Panc1 (cell line): ENCODE results near the gene MED12L. TPM values are rescaled to one million over a fixed set of nuclear protein-coding genes. Genes with fewer than 3 reads are reported as not detected.

ENCODE experiments used
- ATAC-seq: fragments of 200-7000 bp; cut with Tn5 transposase; 2 replicates; pipeline ENCODE4 v1.9.1; 2020; ENCODE audit warnings: mild to moderate bottlenecking, moderate library complexity
- BruUV-seq: library from RNA; stranded (reverse); fragments of 400-500 nt; replicated peaks from 2 replicates; lab custom pipeline; 2021; lab: Mats Ljungman, UMichigan
- CTCF ChIA-PET: fragments of 300-600 bp; sonication (Branson Sonifier 250); formaldehyde crosslinking; loops from one replicate; lab custom pipeline; 2022; ENCODE audit warnings: antibody characterized with exemption; lab: Charles Lee
- POLR2A ChIA-PET: fragments of 300-600 bp; sonication (Branson Sonifier 250); formaldehyde crosslinking; loops from one replicate; lab custom pipeline; 2022; ENCODE audit warnings: antibody characterized with exemption; lab: Charles Lee
- DNase-seq: peaks from one replicate; pipeline ENCODE4 v3.0.0-alpha.2; 2010; ENCODE audit warnings: low read depth, low spot score
- H3K27ac ChIP-seq: 2 replicates; pipeline ENCODE4 v1.5.1; 2011; ENCODE audit warnings: mild to moderate bottlenecking, low read length, inconsistent platforms
- H3K27me3 ChIP-seq: fragments of 200-500 bp; sonication (Bioruptor generic); 2 replicates; pipeline ENCODE4 v1.6.0; 2014; ENCODE audit warnings: low read length, inconsistent platforms; ENCODE audit not compliant: control insufficient read depth, insufficient read depth
- H3K36me3 ChIP-seq: fragments of 200-500 bp; sonication (Bioruptor generic); 2 replicates; pipeline ENCODE4 v1.5.1; 2014; ENCODE audit warnings: inconsistent platforms, mild to moderate bottlenecking, low read length, moderate library complexity; ENCODE audit not compliant: control insufficient read depth, insufficient read depth
- H3K4me1 ChIP-seq: 2 replicates; pipeline ENCODE4 v1.5.1; 2011; ENCODE audit warnings: inconsistent platforms, mild to moderate bottlenecking, low read length, moderate library complexity; ENCODE audit not compliant: control insufficient read depth, insufficient read depth
- H3K4me3 ChIP-seq, 2 experiments: 2 replicates each; pipeline ENCODE4 v1.5.1; 2011 to 2012; ENCODE audit warnings: low read depth in 2 of 2, low read length in 2 of 2, mild to moderate bottlenecking in 2 of 2, inconsistent platforms in 1 of 2, moderate library complexity in 1 of 2
- H3K9me3 ChIP-seq: fragments of 200-500 bp; sonication (Bioruptor generic); 2 replicates; pipeline ENCODE4 v1.5.1; 2014; ENCODE audit warnings: low read depth, mild to moderate bottlenecking, inconsistent platforms, low read length, moderate library complexity; ENCODE audit not compliant: control insufficient read depth, insufficient read depth
- CTCF ChIP-seq: fragments of 450-650 bp; IDR thresholded peaks from 2 replicates; pipeline ENCODE4 v1.5.1; 2017; ENCODE audit warnings: mild to moderate bottlenecking
- POLR2AphosphoS5 ChIP-seq: IDR thresholded peaks from 2 replicates; pipeline ENCODE4 v1.6.1; 2012; ENCODE audit warnings: mild to moderate bottlenecking, low read depth, low read length, moderate library complexity
- SIN3A ChIP-seq: IDR thresholded peaks from 2 replicates; pipeline ENCODE4 v1.6.1; 2012; ENCODE audit warnings: low read depth, mild to moderate bottlenecking, low read length, moderate library complexity, borderline replicate concordance; ENCODE audit not compliant: insufficient read depth
- TCF7L2 ChIP-seq: IDR thresholded peaks from 2 replicates; pipeline ENCODE4 v1.6.1; 2011; ENCODE audit warnings: mild to moderate bottlenecking, low read depth, low read length, inconsistent platforms
- in situ Hi-C: cut with HindIII; loops from 2 replicates; pipeline ENCODE4 v1.10.0; 2016; ENCODE audit warnings: low sequenced_read_pairs, low pct_unique_long_range_greater_than_20kb
- intact Hi-C: fragments of 100-400 bp; cut with micrococcal nuclease; formaldehyde crosslinking; loops from one replicate; pipeline ENCODE4 v1.10.0; 2022; ENCODE audit not compliant: unreplicated experiment
- total RNA-seq: library from RNA; stranded (reverse); gene quantifications from one replicate; pipeline ENCODE4 v1.2.1, GENCODE V29; 2021; ENCODE audit not compliant: unreplicated experiment
- TF ChIP-seq, protein P1 (sequence below), 2 experiments: IDR thresholded peaks; 2 replicates each; pipeline ENCODE4 v1.6.1; 2011 to 2012; ENCODE audit warnings: low read depth in 2 of 2, control low read depth in 1 of 2, low read length in 1 of 2, mild to moderate bottlenecking in 1 of 2, moderate library complexity in 1 of 2; ENCODE audit not compliant: insufficient read depth in 1 of 2

MED12L gene
- total RNA-seq, 1 experiment from 2014 or later: 2.8 TPM

- DNase-seq (no peak), ATAC-seq (no peak)
- in situ Hi-C loops (no loop called here), intact Hi-C loops (no loop called here)
- no peak overlapping the region for H3K4me3 ChIP-seq
- ChIA-PET POLR2A (no interaction called here), CTCF (no interaction called here)
- H3K27me3 ChIP-seq: no peaks in the 10 kb centered on the region
- no peak overlapping the region for H3K27ac ChIP-seq
- H3K4me1 ChIP-seq: no peaks in the 10 kb centered on the region
- no peaks in the 10 kb centered on the region for H3K36me3 ChIP-seq
- BruUV-seq: no TSS peak
- no peak for TF ChIP-seq SIN3A
- no peak for TF ChIP-seq TCF7L2
- TF ChIP-seq, protein P1, sequence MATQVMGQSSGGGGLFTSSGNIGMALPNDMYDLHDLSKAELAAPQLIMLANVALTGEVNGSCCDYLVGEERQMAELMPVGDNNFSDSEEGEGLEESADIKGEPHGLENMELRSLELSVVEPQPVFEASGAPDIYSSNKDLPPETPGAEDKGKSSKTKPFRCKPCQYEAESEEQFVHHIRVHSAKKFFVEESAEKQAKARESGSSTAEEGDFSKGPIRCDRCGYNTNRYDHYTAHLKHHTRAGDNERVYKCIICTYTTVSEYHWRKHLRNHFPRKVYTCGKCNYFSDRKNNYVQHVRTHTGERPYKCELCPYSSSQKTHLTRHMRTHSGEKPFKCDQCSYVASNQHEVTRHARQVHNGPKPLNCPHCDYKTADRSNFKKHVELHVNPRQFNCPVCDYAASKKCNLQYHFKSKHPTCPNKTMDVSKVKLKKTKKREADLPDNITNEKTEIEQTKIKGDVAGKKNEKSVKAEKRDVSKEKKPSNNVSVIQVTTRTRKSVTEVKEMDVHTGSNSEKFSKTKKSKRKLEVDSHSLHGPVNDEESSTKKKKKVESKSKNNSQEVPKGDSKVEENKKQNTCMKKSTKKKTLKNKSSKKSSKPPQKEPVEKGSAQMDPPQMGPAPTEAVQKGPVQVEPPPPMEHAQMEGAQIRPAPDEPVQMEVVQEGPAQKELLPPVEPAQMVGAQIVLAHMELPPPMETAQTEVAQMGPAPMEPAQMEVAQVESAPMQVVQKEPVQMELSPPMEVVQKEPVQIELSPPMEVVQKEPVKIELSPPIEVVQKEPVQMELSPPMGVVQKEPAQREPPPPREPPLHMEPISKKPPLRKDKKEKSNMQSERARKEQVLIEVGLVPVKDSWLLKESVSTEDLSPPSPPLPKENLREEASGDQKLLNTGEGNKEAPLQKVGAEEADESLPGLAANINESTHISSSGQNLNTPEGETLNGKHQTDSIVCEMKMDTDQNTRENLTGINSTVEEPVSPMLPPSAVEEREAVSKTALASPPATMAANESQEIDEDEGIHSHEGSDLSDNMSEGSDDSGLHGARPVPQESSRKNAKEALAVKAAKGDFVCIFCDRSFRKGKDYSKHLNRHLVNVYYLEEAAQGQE (IDR thresholded peaks at IDR 0.05; ENCODE audit: insufficient read depth in 1 of 2, low read depth in 2 of 2, low read length in 1 of 2): no peak
- no peak for TF ChIP-seq CTCF
- no peak for TF ChIP-seq POLR2AphosphoS5
- no peaks in the 10 kb centered on the region for H3K9me3 ChIP-seq
Observed at GRCh38 chr3:151480492-151480891, 395.0 kb downstream of the MED12L start.

DNA sequence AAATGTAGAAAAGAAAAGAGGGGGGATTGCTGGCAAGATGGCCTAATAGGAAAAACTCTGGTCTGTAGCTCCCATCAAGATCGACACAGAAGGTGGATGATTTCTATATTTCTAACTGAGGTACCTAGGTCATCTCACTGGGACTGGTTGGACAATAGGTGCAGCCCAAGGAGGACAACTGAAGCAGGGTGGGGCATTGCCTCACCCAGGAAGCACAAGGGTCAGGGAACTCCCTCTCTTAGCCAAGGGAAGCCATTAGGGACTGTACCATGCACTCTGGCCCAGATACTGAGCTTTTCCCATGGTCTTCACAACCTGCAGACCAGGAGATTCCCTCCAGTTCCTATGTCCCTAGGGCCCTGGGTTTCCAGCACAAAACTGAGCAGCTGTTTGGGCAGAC, 398.0 kb downstream of the MED12L start:
- ATAC-seq: no peak
- H3K36me3 ChIP-seq: no peaks in the 10 kb centered on the region
- H3K4me1 ChIP-seq: no peaks in the 10 kb centered on the region
- H3K27ac ChIP-seq: no peak overlapping the region
- DNase-seq: no peak
- H3K4me3 ChIP-seq: no peak overlapping the region
- ChIA-PET POLR2A (no interaction called here), CTCF (no interaction called here)
- intact Hi-C loops (no loop called here), in situ Hi-C loops (no loop called here)
- H3K27me3 ChIP-seq: no peaks in the 10 kb centered on the region
- no peaks in the 10 kb centered on the region for H3K9me3 ChIP-seq
- TF ChIP-seq TCF7L2 (no peak), CTCF (no peak), POLR2AphosphoS5 (no peak), SIN3A (no peak)
- TF ChIP-seq, protein P1 (IDR thresholded peaks at IDR 0.05; ENCODE audit: insufficient read depth in 1 of 2, low read depth in 2 of 2, low read length in 1 of 2): no peak
- no TSS peak for BruUV-seq
